Neural progenitor cell (in vitro differentiated cells): Measurements from ENCODE around the gene ANKS1B. TPM values are rescaled to one million over a fixed set of nuclear protein-coding genes. Genes with fewer than 3 reads are reported as not detected.

Source experiments
- DNase-seq: peaks from one replicate; pipeline ENCODE4 v3.0.0-alpha.2; 2016; ENCODE audit warnings: low spot score
- H2AFZ ChIP-seq: fragments of 200-600 bp; sonication (generic); replicated peaks from 2 replicates; pipeline ENCODE4 v1.6.1; 2016; ENCODE audit warnings: antibody characterized with exemption
- H3F3A ChIP-seq: fragments of 200-600 bp; sonication (generic); 2 replicates; pipeline ENCODE4 v1.6.1; 2016; ENCODE audit warnings: antibody characterized with exemption, low read depth
- H3K27ac ChIP-seq: fragments of 200-600 bp; sonication (generic); 2 replicates; pipeline ENCODE4 v1.5.1; 2016; ENCODE audit warnings: mild to moderate bottlenecking
- H3K27me3 ChIP-seq: fragments of 200-600 bp; sonication (generic); 2 replicates; pipeline ENCODE4 v1.6.1; 2016; ENCODE audit warnings: mild to moderate bottlenecking, moderate library complexity
- H3K36me3 ChIP-seq: fragments of 200-600 bp; sonication (generic); 2 replicates; pipeline ENCODE4 v1.5.1; 2016
- H3K4me1 ChIP-seq: fragments of 200-600 bp; sonication (generic); 2 replicates; pipeline ENCODE4 v1.6.1; 2016; ENCODE audit warnings: mixed run types
- H3K4me2 ChIP-seq: fragments of 200-600 bp; sonication (generic); 2 replicates; pipeline ENCODE4 v1.6.1; 2016
- H3K4me3 ChIP-seq: fragments of 200-600 bp; sonication (generic); 2 replicates; pipeline ENCODE4 v1.5.1; 2016
- H3K79me2 ChIP-seq: fragments of 200-600 bp; sonication (generic); 2 replicates; pipeline ENCODE4 v1.6.1; 2016; ENCODE audit warnings: low read depth
- H3K9ac ChIP-seq: fragments of 200-600 bp; sonication (generic); 2 replicates; pipeline ENCODE4 v1.6.1; 2016
- H3K9me3 ChIP-seq: fragments of 200-600 bp; sonication (generic); 2 replicates; pipeline ENCODE4 v1.5.1; 2016; ENCODE audit warnings: low read depth
- H4K20me1 ChIP-seq: fragments of 200-600 bp; sonication (generic); 2 replicates; pipeline ENCODE4 v1.6.1; 2016; ENCODE audit warnings: low read depth
- H3K27ac Mint-ChIP-seq: 3 replicates; pipeline ENCODE4 v1.8.0; 2021; ENCODE audit warnings: mixed read lengths
- H3K27me3 Mint-ChIP-seq: 2 replicates; pipeline ENCODE4 v1.8.0; 2022; ENCODE audit warnings: low read depth, mild to moderate bottlenecking, inconsistent platforms, moderate library complexity, mixed read lengths; ENCODE audit not compliant: insufficient read depth
- H3K36me3 Mint-ChIP-seq: 3 replicates; pipeline ENCODE4 v1.8.0; 2021; ENCODE audit warnings: mixed read lengths
- H3K4me1 Mint-ChIP-seq: 3 replicates; pipeline ENCODE4 v1.8.0; 2021; ENCODE audit warnings: mixed read lengths
- H3K4me3 Mint-ChIP-seq: 3 replicates; pipeline ENCODE4 v1.8.0; 2021; ENCODE audit warnings: mild to moderate bottlenecking, moderate library complexity, mixed read lengths
- H3K9me3 Mint-ChIP-seq: 3 replicates; pipeline ENCODE4 v1.8.0; 2020; ENCODE audit warnings: mixed read lengths
- EZH2 ChIP-seq: fragments of 200-600 bp; sonication (generic); IDR thresholded peaks from 2 replicates; pipeline ENCODE4 v1.6.1; 2017; ENCODE audit warnings: antibody characterized with exemption, mild to moderate bottlenecking, moderate library complexity
- EZH2phosphoT487 ChIP-seq: fragments of 200-600 bp; sonication (generic); IDR thresholded peaks from 2 replicates; pipeline ENCODE4 v1.6.1; 2017; ENCODE audit warnings: antibody characterized with exemption
- total RNA-seq: library from RNA; depleted of rRNA; stranded (reverse); fragments of >200 nt; gene quantifications from 2 replicates; pipeline ENCODE4 v1.2.3, GENCODE V29; 2015; ENCODE audit warnings: low replicate concordance
- TF ChIP-seq, protein P1 (sequence below): fragments of 200-600 bp; sonication (generic); IDR thresholded peaks from 2 replicates; pipeline ENCODE4 v1.5.1; 2017; ENCODE audit warnings: antibody characterized with exemption, mild to moderate bottlenecking

Gene ANKS1B
- total RNA-seq, 1 donor from 2014 or later, result 7.9 TPM

DNA sequence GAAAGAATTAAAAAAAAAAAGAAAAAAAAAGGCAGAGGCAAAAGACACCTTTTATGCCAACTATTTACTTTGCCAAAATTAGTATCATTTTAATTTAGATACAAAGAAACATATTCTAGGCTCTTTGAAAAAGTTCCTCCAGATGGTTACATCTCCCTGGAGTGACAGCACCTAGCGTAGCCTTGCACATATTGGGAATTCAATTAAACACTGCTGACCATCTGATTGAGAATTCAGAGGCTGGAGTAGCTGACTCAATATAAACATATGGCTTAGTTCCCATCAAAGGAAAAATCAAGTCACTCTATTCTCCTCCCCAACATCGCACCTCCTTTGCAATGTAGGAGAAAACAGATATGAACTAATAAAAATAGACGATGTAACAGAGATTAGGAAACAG is 36.4 kb downstream of the ANKS1B start:
- Histone ChIP-seq H3K9me3 (no peaks in the 10 kb centered on the region), H3K9ac (no peak overlapping the region), H3K27ac (no peak overlapping the region), H3K36me3 (no peaks in the 10 kb centered on the region), H3K79me2 (no peaks in the 10 kb centered on the region), H3K4me2 (no peak overlapping the region), H3K4me1 (no peaks in the 10 kb centered on the region), H4K20me1 (no peaks in the 10 kb centered on the region), H3K4me3 (no peak overlapping the region), H3K27me3 (no peaks in the 10 kb centered on the region), H2AFZ (no peak overlapping the region), H3F3A (no peaks in the 10 kb centered on the region)
- Mint-ChIP-seq H3K36me3 (no peaks in the 10 kb centered on the region), H3K9me3 (no peaks in the 10 kb centered on the region), H3K27me3 (no peaks in the 10 kb centered on the region), H3K4me1 (no peaks in the 10 kb centered on the region), H3K4me3 (no peak overlapping the region), H3K27ac (no peak overlapping the region)
- DNase-seq, result no peak
- TF ChIP-seq, protein P1, sequence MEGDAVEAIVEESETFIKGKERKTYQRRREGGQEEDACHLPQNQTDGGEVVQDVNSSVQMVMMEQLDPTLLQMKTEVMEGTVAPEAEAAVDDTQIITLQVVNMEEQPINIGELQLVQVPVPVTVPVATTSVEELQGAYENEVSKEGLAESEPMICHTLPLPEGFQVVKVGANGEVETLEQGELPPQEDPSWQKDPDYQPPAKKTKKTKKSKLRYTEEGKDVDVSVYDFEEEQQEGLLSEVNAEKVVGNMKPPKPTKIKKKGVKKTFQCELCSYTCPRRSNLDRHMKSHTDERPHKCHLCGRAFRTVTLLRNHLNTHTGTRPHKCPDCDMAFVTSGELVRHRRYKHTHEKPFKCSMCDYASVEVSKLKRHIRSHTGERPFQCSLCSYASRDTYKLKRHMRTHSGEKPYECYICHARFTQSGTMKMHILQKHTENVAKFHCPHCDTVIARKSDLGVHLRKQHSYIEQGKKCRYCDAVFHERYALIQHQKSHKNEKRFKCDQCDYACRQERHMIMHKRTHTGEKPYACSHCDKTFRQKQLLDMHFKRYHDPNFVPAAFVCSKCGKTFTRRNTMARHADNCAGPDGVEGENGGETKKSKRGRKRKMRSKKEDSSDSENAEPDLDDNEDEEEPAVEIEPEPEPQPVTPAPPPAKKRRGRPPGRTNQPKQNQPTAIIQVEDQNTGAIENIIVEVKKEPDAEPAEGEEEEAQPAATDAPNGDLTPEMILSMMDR, result no peak
- TF ChIP-seq EZH2 (no peak), EZH2phosphoT487 (no peak)

DNA sequence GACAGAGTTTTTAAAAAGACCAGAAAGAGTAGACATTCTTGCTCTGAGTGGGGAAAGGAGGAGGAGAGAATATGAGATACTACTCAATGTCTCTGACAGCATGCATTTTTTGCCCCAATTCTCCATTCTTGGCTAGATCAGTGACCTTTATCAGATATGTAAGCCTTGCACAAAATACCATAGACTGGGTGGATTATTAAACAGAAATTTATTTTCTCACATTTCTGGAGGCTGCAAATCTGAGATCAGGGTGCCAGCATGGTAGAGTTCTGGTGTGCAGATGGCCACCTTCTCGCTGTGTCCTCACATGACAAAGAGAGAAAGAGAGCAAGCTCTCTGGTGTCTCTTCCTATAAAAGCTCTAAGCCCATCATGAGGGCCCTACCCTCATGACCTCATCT is 38.6 kb downstream of the ANKS1B start:
- Mint-ChIP-seq H3K9me3 (no peaks in the 10 kb centered on the region), H3K4me1 (no peaks in the 10 kb centered on the region), H3K27me3 (no peaks in the 10 kb centered on the region), H3K4me3 (no peak overlapping the region), H3K27ac (no peak overlapping the region), H3K36me3 (no peaks in the 10 kb centered on the region)
- no peak for TF ChIP-seq EZH2phosphoT487
- no peak for TF ChIP-seq EZH2
- TF ChIP-seq, protein P1, result no peak
- H2AFZ ChIP-seq, result no peak overlapping the region
- no peaks in the 10 kb centered on the region for H3K79me2 ChIP-seq
- H3K9me3 ChIP-seq, result no peaks in the 10 kb centered on the region
- no peaks in the 10 kb centered on the region for H4K20me1 ChIP-seq
- no peaks in the 10 kb centered on the region for H3K4me1 ChIP-seq
- H3K36me3 ChIP-seq, result no peaks in the 10 kb centered on the region
- H3F3A ChIP-seq, result no peaks in the 10 kb centered on the region
- no peak overlapping the region for H3K4me3 ChIP-seq
- H3K4me2 ChIP-seq, result no peak overlapping the region
- no peak overlapping the region for H3K9ac ChIP-seq
- H3K27me3 ChIP-seq, result no peaks in the 10 kb centered on the region
- H3K27ac ChIP-seq, result no peak overlapping the region
- DNase-seq, result no peak

DNA sequence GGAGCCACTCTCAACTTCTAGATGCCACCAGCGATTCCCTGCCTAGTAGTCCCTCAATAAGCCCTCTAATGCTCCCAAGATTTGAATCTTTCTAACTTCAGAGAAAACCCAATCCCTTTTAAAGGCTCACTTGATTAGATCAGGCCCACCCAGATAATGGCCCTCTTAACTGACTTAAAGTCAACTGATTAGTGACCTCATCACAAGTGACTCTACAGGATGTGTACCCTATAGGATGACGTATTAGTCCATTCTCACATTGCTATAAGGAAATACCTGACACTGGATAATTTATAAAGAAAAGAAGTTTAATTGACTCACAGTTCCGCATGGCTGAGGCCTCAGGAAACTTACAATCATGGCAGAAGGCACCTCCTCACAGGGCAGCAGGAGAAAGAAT is 49.1 kb downstream of the ANKS1B start:
- no peaks in the 10 kb centered on the region for H3K4me1 ChIP-seq
- no peaks in the 10 kb centered on the region for H3K27me3 Mint-ChIP-seq

More for the DNA sequence above, 49.1 kb downstream of the ANKS1B start:
- Mint-ChIP-seq H3K4me1 (no peaks in the 10 kb centered on the region), H3K4me3 (no peak overlapping the region), H3K9me3 (no peaks in the 10 kb centered on the region), H3K36me3 (no peaks in the 10 kb centered on the region), H3K27ac (no peak overlapping the region)
- no peaks in the 10 kb centered on the region for H3K9me3 ChIP-seq
- no peaks in the 10 kb centered on the region for H4K20me1 ChIP-seq
- H3F3A ChIP-seq, result no peaks in the 10 kb centered on the region
- H3K79me2 ChIP-seq, result no peaks in the 10 kb centered on the region
- H2AFZ ChIP-seq, result no peak overlapping the region
- no peak overlapping the region for H3K9ac ChIP-seq
- DNase-seq, result no peak
- no peak overlapping the region for H3K27ac ChIP-seq
- no peaks in the 10 kb centered on the region for H3K36me3 ChIP-seq
- TF ChIP-seq EZH2 (no peak), EZH2phosphoT487 (no peak)
- TF ChIP-seq, protein P1, result no peak
- no peaks in the 10 kb centered on the region for H3K27me3 ChIP-seq
- no peak overlapping the region for H3K4me3 ChIP-seq
- no peak overlapping the region for H3K4me2 ChIP-seq
